Ectodermal cell (in vitro differentiated cells): ENCODE results near the gene PNMA6F.
"Not testable (repeated sequence)": the region's sequence is repeated elsewhere in the genome, so short reads cannot be mapped to it uniquely, and the experiment has no call there.

Experiments used
- H3K27ac ChIP-seq: 2 replicates; pipeline ENCODE4 v1.7.0; 2013; ENCODE audit warnings: mild to moderate bottlenecking, low read depth, low read length; ENCODE audit not compliant: insufficient read depth, poor library complexity, severe bottlenecking
- H3K27me3 ChIP-seq: 2 replicates; pipeline ENCODE4 v1.7.0; 2013; ENCODE audit warnings: mild to moderate bottlenecking, low read length; ENCODE audit not compliant: insufficient read depth, control insufficient read depth, poor library complexity, severe bottlenecking
- H3K36me3 ChIP-seq: one replicate; pipeline ENCODE4 v1.7.0; 2013; ENCODE audit warnings: low read length; ENCODE audit not compliant: control insufficient read depth, insufficient read depth
- H3K4me1 ChIP-seq: one replicate; pipeline ENCODE4 v1.7.0; 2013; ENCODE audit warnings: low read length; ENCODE audit not compliant: control insufficient read depth, insufficient read depth
- H3K4me3 ChIP-seq: 2 replicates; pipeline ENCODE4 v1.7.0; 2013; ENCODE audit warnings: low read depth, low read length, control low read depth; ENCODE audit not compliant: insufficient read depth
- H3K9me3 ChIP-seq: 2 replicates; pipeline ENCODE4 v1.7.0; 2013; ENCODE audit warnings: mild to moderate bottlenecking, low read length, moderate library complexity; ENCODE audit not compliant: control insufficient read depth
- WGBS, 2 experiments: methylation state at CpG; one replicate each; pipeline ENCODE4 v1.1.7; 2013; ENCODE audit warnings: missing lambda C conversion rate in 2 of 2; 5-methylcytosine and 5-hydroxymethylcytosine counted together

The PNMA6F gene

GRCh38 chrX:153303276-153304262 lies 18.0 kb downstream of the PNMA6F start:
- no peak overlapping the region for H3K4me3 ChIP-seq
- H3K27me3 ChIP-seq, result no peaks in the 10 kb centered on the region
- no peaks in the 10 kb centered on the region for H3K4me1 ChIP-seq
- whole genome bisulfite sequencing, 2 experiments, result 84 to 87% methylated on average over 12 of the region's 12 CpGs
- no peaks in the 10 kb centered on the region for H3K9me3 ChIP-seq
- H3K36me3 ChIP-seq, result no peaks in the 10 kb centered on the region
- H3K27ac ChIP-seq, result no peak overlapping the region

DNA sequence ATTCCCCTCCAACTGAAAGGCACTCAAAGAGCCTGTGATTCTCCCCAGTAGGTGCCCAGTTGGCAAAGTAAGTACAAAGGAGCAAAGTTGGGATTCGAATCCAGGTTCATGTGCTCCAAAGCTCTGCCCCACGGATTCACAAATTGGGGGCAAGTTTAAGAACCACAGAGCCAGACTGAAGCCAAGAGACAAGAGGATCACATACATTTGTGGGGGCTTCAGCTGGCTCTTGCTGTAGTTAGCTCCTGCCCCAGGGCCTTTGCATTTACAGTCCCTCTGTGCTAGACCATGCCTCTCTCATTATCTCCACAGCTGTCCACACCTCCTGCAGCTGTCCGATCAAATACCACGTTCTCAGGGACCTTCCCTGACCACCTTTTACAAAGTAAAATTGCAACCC lies 18.8 kb downstream of the PNMA6F start:
- H3K27me3 ChIP-seq, result no peaks in the 10 kb centered on the region
- no peaks in the 10 kb centered on the region for H3K9me3 ChIP-seq
- H3K27ac ChIP-seq, result no peak overlapping the region
- WGBS, 2 experiments, result 94 to 95% methylated on average over 4 of the region's 4 CpGs
- H3K4me3 ChIP-seq, result no peak overlapping the region
- H3K4me1 ChIP-seq, result no peaks in the 10 kb centered on the region
- no peaks in the 10 kb centered on the region for H3K36me3 ChIP-seq

DNA sequence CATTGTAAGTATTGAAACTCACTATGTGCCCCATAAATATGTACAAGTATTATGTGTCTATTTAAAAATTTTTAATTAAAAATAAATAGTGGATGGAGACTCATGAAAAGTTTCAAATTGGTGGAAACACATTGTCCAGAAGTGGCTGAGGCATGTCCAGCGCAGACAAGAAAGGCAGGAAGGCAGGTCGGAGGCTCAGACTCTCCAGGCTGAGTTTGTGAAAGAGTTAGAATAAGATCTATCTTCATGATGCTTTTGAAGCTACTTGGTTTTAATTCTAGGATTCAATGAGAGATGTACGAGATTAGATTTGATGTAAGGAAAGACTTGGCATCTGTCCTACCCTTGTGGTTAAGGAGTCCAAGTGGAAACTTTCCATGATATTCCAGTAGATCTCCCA lies 19.8 kb downstream of the PNMA6F start:
- Histone ChIP-seq H3K27me3 (no peaks in the 10 kb centered on the region), H3K27ac (no peak overlapping the region), H3K4me1 (no peaks in the 10 kb centered on the region), H3K9me3 (no peaks in the 10 kb centered on the region), H3K36me3 (no peaks in the 10 kb centered on the region), H3K4me3 (no peak overlapping the region)
- 93 to 96% methylated on average over 3 of the region's 3 CpGs for WGBS, 2 experiments

GRCh38 chrX:153299855-153300254 lies 21.7 kb downstream of the PNMA6F start:
- Histone ChIP-seq H3K4me1 (no peaks in the 10 kb centered on the region), H3K4me3 (no peak overlapping the region), H3K27me3 (no peaks in the 10 kb centered on the region), H3K9me3 (no peaks in the 10 kb centered on the region), H3K36me3 (no peaks in the 10 kb centered on the region), H3K27ac (no peak overlapping the region)
- 79 to 92% methylated on average over 4 to 5 of the region's 5 CpGs for WGBS, 2 experiments

GRCh38 chrX:153297376-153297775 lies 24.2 kb downstream of the PNMA6F start:
- Histone ChIP-seq H3K9me3 (no peaks in the 10 kb centered on the region), H3K27ac (no peak overlapping the region), H3K4me1 (no peaks in the 10 kb centered on the region), H3K27me3 (no peaks in the 10 kb centered on the region), H3K36me3 (no peaks in the 10 kb centered on the region), H3K4me3 (no peak overlapping the region)
- 80 to 91% methylated on average over 1 of the region's 1 CpG for WGBS, 2 experiments

- WGBS, 2 experiments, result 98 to 100% methylated on average over 3 of the region's 8 CpGs
Measured at GRCh38 chrX:153293485-153294071, 28.0 kb downstream of the PNMA6F start.

GRCh38 chrX:153288807-153289206 lies 32.8 kb downstream of the PNMA6F start:
- not testable (repeated sequence) for H3K4me3 ChIP-seq, H3K27me3 ChIP-seq, H3K27ac ChIP-seq, H3K36me3 ChIP-seq, H3K9me3 ChIP-seq, H3K4me1 ChIP-seq
- no CpG with 5 or more reads among the region's 2 CpGs for WGBS, 2 experiments

More at GRCh38 chrX:153293485-153294071, 28.0 kb downstream of the PNMA6F start:
- H3K27ac ChIP-seq, H3K4me3 ChIP-seq, H3K27me3 ChIP-seq, H3K4me1 ChIP-seq, H3K36me3 ChIP-seq, H3K9me3 ChIP-seq: not testable (repeated sequence)

DNA sequence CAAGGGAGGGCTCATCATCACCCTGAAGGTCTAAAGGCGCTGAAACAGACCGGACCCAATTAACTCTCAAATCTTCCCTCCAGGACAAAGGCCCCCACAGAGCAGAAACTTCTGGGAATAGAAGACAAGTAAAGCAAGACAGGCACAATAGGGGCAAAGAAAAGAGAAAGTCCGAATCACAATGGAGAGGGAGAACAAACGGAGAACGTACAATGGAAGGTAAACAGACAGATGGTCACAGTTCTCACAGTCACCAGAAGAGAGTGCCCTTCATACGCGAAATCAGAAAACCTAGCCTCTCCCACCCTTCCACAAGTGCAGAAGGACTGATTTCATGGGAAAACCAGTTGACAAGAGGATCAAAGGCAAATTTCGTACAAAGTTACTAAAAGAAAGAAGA lies 35.9 kb downstream of the PNMA6F start:
- H3K36me3 ChIP-seq, H3K4me3 ChIP-seq, H3K27me3 ChIP-seq, H3K27ac ChIP-seq, H3K9me3 ChIP-seq, H3K4me1 ChIP-seq: not testable (repeated sequence)
- no CpG with 5 or more reads among the region's 8 CpGs for WGBS, 2 experiments

GRCh38 chrX:153283982-153284381 lies 37.6 kb downstream of the PNMA6F start:
- WGBS, 2 experiments, result no CpG with 5 or more reads among the region's 8 CpGs
- not testable (repeated sequence) for H3K27ac ChIP-seq, H3K27me3 ChIP-seq, H3K9me3 ChIP-seq, H3K4me3 ChIP-seq, H3K36me3 ChIP-seq, H3K4me1 ChIP-seq

DNA sequence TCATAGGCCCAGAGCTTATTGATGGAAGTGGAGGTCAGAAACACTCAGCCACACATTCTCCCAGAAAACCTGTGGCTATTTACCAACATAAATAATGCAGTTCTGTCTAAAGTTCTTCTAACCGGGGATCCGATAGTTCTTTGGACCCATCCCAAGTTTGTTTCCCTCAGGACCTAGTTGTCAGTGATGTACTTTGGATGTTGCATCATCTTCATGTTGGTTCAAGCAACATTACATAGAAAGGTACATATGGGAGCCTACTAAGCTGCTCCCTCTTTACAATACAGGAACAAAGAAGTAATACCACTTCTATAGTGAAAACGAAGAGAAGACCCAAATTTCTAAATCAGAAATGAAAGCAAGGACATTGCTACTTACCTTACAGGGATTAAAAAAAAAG lies 39.8 kb downstream of the PNMA6F start:
- H3K27ac ChIP-seq, H3K9me3 ChIP-seq, H3K27me3 ChIP-seq, H3K36me3 ChIP-seq, H3K4me1 ChIP-seq, H3K4me3 ChIP-seq: not testable (repeated sequence)
- WGBS, 2 experiments, result no CpG with 5 or more reads among the region's 3 CpGs
